NCI-H2107 (cell line): ENCODE measurements around the gene RNFT1.
"Not testable (repeated sequence)": the region's sequence is repeated elsewhere in the genome, so short reads cannot be mapped to it uniquely, and the experiment has no call there.

Experiments used
- DNase-seq: peaks from one replicate; lab custom pipeline; 2025; lab: John Stamatoyannopoulos, UW

Gene RNFT1

DNA sequence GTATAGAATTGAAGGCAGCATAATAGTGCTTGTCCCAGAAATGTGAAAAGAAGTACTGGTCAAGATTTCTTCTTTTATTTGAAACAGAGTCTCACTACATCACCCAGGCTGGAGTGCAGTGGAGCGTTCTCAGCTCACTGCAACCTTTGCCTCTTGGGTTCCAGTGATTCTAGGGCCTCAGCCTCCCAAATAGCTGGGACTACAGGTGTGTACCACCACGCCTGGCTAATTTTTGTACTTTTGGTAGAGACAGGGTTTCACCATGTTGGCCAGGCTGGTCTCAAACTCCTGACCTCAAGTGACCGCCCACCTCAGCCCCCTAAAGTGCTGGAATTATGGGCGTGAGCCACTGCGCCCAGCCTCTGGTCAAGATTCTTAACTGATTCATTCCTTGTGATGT, 43.9 kb downstream of the RNFT1 start:
- not testable (repeated sequence) for DNase-seq

DNA sequence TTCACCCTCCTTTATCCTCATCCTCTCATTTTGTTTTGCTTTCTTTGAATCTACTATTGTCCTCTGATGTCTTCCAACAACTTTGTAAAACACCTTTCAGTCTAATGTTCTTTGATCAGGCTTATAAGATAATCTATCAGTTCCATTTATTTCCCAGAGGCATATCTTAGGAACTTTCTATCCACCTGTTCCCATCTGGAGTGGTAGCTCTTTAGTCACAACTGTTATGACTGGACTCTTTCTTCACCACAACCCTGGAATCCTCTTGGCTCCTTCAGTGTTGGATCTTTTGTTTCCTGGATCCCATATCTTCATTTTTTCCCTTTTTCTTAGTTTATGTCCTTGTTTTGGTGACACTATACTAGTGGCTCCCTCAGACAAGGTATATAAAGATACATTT, 48.1 kb downstream of the RNFT1 start:
- no peak for DNase-seq

DNA sequence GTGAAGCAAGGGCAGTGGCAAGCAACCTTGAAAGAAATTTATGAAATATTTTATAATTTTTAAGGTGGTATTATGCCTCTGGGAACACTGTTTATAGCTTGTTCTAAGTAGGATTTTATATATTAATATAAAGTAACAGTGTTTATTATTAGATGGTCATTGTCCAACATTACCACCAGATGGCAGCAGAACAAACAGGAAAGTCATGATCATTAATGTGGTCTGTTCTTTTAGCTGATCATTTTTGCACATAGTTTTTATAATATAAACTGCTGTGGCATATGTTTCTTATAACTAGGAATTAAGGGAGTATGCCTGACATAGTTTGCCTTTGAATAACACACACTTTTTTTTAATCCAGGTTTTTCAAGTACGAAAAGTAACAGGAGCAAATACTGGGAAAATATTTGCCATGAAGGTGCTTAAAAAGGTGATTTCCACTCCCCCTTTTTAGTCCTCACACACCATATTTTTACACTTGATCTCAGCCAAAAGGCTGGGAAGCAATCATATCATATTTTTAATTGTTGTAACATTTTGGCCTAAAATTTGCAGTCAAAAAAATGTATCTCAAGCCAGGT, 50.2 kb downstream of the RNFT1 start:
- DNase-seq, result no peak

DNA sequence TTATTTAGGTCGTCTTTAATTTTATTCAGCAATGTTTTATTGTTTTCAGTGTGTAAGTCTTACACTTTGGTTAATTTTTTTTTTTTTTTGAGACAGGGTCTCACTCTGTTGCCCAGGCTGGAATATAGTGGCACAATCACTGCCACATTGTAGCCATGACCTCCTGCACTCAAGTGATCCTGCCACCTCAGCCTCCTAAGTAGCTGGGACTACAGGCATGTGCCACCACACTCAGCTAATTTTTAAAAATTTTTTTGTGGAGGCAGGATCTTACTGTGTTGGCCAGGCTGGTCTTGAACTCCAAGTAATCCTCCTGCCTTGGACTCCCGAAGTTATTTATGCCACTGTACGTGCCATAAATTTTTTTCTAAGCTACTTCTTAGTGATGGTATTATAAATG, 57.1 kb downstream of the RNFT1 start:
- DNase-seq, result no peak

DNA sequence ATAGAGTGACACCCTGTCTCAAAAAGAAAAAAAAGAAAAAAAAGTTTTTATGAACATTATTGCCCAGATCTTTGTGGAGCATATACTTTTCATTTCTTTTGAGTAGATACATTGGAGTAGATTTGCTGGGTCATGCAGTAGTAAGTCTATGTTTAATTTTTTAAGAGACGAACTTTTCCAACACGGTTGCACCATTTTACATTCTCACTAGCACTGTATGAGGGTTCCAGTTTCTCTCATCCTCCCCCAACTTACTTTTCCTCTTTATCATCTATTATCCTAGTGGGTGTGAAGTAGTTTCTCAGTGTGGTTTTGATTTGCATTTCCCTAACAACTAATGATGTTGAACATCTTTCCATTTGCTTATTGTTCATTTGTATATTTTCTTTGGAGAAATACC, 61.1 kb downstream of the RNFT1 start:
- DNase-seq, result no peak
